Measurements from ENCODE around the gene PARM1. TPM values are rescaled to one million over a fixed set of nuclear protein-coding genes. Genes with fewer than 3 reads are reported as not detected.

Gene PARM1
- total and polyA plus RNA-seq, 9 of the 15 experiments (the other 6 are each of a cell fraction or from before 2014, with no cell fraction given) = 0.07 TPM; not detected in 8

- TF ChIP-seq ZNF174 (CRISPR knock-in tag; IDR thresholded peaks at IDR 0.05) = no peak
- no peak for TF ChIP-seq TCF3 (CRISPR knock-in tag; IDR thresholded peaks at IDR 0.05)
- no peak for TF ChIP-seq ZBTB43 (CRISPR knock-in tag; IDR thresholded peaks at IDR 0.05)
- no peak for TF ChIP-seq HLTF (IDR thresholded peaks at IDR 0.05)
- TF ChIP-seq BRF2 (IDR thresholded peaks at IDR 0.05; ENCODE audit: borderline replicate concordance, insufficient read depth, insufficient read length) = no peak
- no peak for TF ChIP-seq BACH1 (tag; IDR thresholded peaks at IDR 0.05)
Observed at GRCh38 chr4:75081561-75081960, 148.6 kb downstream of the PARM1 start (continued).

- no peak overlapping the region for H3K4me2 ChIP-seq (ENCODE audit: insufficient read depth, low read length)
- WGBS (ENCODE audit: insufficient coverage, low coverage, missing lambda C conversion rate) = 0% methylated on average over 1 of the region's 1 CpG
- TF ChIP-seq HOXB6 (CRISPR knock-in tag; IDR thresholded peaks at IDR 0.05; ENCODE audit: borderline replicate concordance) (no peak), CGGBP1 (CRISPR knock-in tag; IDR thresholded peaks at IDR 0.05) (no peak), KLF10 (CRISPR knock-in tag; IDR thresholded peaks at IDR 0.05) (no peak), MCM5 (IDR thresholded peaks at IDR 0.05; ENCODE audit: low read depth) (no peak)
- H3K9ac ChIP-seq (ENCODE audit: insufficient read depth in 1 of 2, low read depth in 2 of 2, low read length in 2 of 2) = no peak overlapping the region
- no peak overlapping the region for H3K27ac ChIP-seq (ENCODE audit: extremely low read depth, low read depth, low read length)
- H3K36me3 ChIP-seq (ENCODE audit: control insufficient read depth, insufficient read depth, low read length) = no peaks in the 10 kb centered on the region
- H3K4me1 ChIP-seq (replicated peaks in 1 of 2; ENCODE audit: control insufficient read depth in 2 of 2, insufficient read depth in 2 of 2, low read length in 2 of 2) = no peaks in the 10 kb centered on the region
- no peaks in the 10 kb centered on the region for H3K27me3 ChIP-seq (ENCODE audit: control insufficient read depth in 2 of 2, insufficient read depth in 2 of 2, low read length in 2 of 2)
- H3K4me3 ChIP-seq = no peak overlapping the region
- no peaks in the 10 kb centered on the region for H3K79me2 ChIP-seq (ENCODE audit: control insufficient read depth, insufficient read depth, low read length)
- ChIA-PET POLR2A (no interaction called here), CTCF (ENCODE audit: low intra/inter-chr PET ratio) (no interaction called here)
- H3K9me3 ChIP-seq (replicated peaks; ENCODE audit: control insufficient read depth, insufficient read depth, low read depth, low read length) = no peaks in the 10 kb centered on the region
- no TSS peak for BruUV-seq (replicated peaks)
- ATAC-seq (no peak), DNase-seq (ENCODE audit: extremely low read depth in 1 of 4, low spot score in 3 of 4) (no peak), FAIRE-seq (no peak)
- intact Hi-C loops (cut with micrococcal nuclease) (no loop called here), in situ Hi-C loops (cut with MboI) (no loop called here)
- H2AFZ ChIP-seq (ENCODE audit: low read depth, low read length) = no peak overlapping the region
- no peaks in the 10 kb centered on the region for H3K9me1 ChIP-seq (ENCODE audit: control insufficient read depth, insufficient read depth, low read length)
- H4K20me1 ChIP-seq (replicated peaks; ENCODE audit: control insufficient read depth, insufficient read depth, low read length) = no peaks in the 10 kb centered on the region
Observed at GRCh38 chr4:75087416-75087815, 154.5 kb downstream of the PARM1 start.
